Skeletal muscle tissue (tissue), 4 donors: Measurements from ENCODE around the gene NUDT3. TPM values are rescaled to one million over a fixed set of nuclear protein-coding genes. Genes with fewer than 3 reads are reported as not detected.
A peak's percentile ranks its signal among the peaks of the same experiment; 100 is the strongest.
"Not testable (repeated sequence)": the region's sequence is repeated elsewhere in the genome, so short reads cannot be mapped to it uniquely, and the experiment has no call there.

Experiments used
- H3K27ac ChIP-seq: one replicate; pipeline ENCODE4 v1.7.0; 2013; ENCODE audit warnings: mild to moderate bottlenecking, low read depth, low read length, inconsistent platforms
- H3K27me3 ChIP-seq, 3 donors: one replicate each; pipeline ENCODE4 v1.7.0; 2013; ENCODE audit warnings: low read length in 3 of 3; ENCODE audit not compliant: control insufficient read depth in 3 of 3, insufficient read depth in 3 of 3
- H3K36me3 ChIP-seq, 3 donors: one replicate each; pipeline ENCODE4 v1.7.0; 2013; ENCODE audit warnings: low read length in 3 of 3; ENCODE audit not compliant: control insufficient read depth in 3 of 3, insufficient read depth in 3 of 3
- H3K4me1 ChIP-seq, 3 donors: one replicate each; pipeline ENCODE4 v1.7.0; 2013; ENCODE audit warnings: low read length in 3 of 3, mild to moderate bottlenecking in 3 of 3; ENCODE audit not compliant: control insufficient read depth in 3 of 3, insufficient read depth in 3 of 3
- H3K4me3 ChIP-seq, 3 donors: one replicate each; pipeline ENCODE4 v1.7.0; 2013; ENCODE audit warnings: low read length in 3 of 3
- H3K9ac ChIP-seq, 3 donors: one replicate each; pipeline ENCODE4 v1.7.0; 2013; ENCODE audit warnings: low read length in 3 of 3, mild to moderate bottlenecking in 3 of 3, moderate library complexity in 2 of 3, low read depth in 1 of 3
- H3K9me3 ChIP-seq, 3 donors: one replicate each; pipeline ENCODE4 v1.7.0; 2013; ENCODE audit warnings: low read length in 3 of 3; ENCODE audit not compliant: control insufficient read depth in 3 of 3
- total RNA-seq: library from RNA; depleted of rRNA; stranded (reverse); fragments of >200 nt; gene quantifications from one replicate; pipeline ENCODE4 v1.2.3, GENCODE V29; 2014
- donor health status: Osteomylitis.

Gene NUDT3
- total RNA-seq, 1 donor from 2014 or later: 28.7 TPM

- no peaks in the 10 kb centered on the region for H3K9me3 ChIP-seq
- H3K9ac ChIP-seq: peak overlapping the region; percentile 97 to 100 (median 98)
- H3K27ac ChIP-seq: peak overlapping the region; percentile 84
- peak overlapping the region; percentile 86 to 94 (median 90) for H3K4me3 ChIP-seq
- peaks cover 40 to 49% (median 44%) of the 10 kb centered on the region in 3 donors for H3K36me3 ChIP-seq
- H3K27me3 ChIP-seq: no peaks in the 10 kb centered on the region
- peaks cover 12 to 21% (median 12%) of the 10 kb centered on the region in 3 donors for H3K4me1 ChIP-seq
Observed at GRCh38 chr6:34424200-34425131, 32.0 kb upstream of the NUDT3 start.

- Histone ChIP-seq H3K9me3 (no peaks in the 10 kb centered on the region), H3K36me3 (peaks cover 40 to 55% (median 51%) of the 10 kb centered on the region in 3 donors), H3K27ac (no peak overlapping the region), H3K9ac (no peak overlapping the region), H3K4me3 (no peak overlapping the region), H3K4me1 (peaks cover 12 to 21% (median 12%) of the 10 kb centered on the region in 3 donors), H3K27me3 (no peaks in the 10 kb centered on the region)
Observed at GRCh38 chr6:34423254-34423653, 30.8 kb upstream of the NUDT3 start.

- no peak overlapping the region for H3K27ac ChIP-seq
- H3K9ac ChIP-seq: no peak overlapping the region
- no peak overlapping the region for H3K4me3 ChIP-seq
- H3K27me3 ChIP-seq: no peaks in the 10 kb centered on the region
- H3K4me1 ChIP-seq: peaks cover 6 to 8% (median 7%) of the 10 kb centered on the region in 3 donors
- peaks cover 34 to 58% (median 58%) of the 10 kb centered on the region in 3 donors for H3K36me3 ChIP-seq
- no peaks in the 10 kb centered on the region for H3K9me3 ChIP-seq
Observed at GRCh38 chr6:34418367-34418766, 25.9 kb upstream of the NUDT3 start.

GRCh38 chr6:34416877-34417371 lies 24.5 kb upstream of the NUDT3 start:
- H3K9ac ChIP-seq: no peak overlapping the region
- no peaks in the 10 kb centered on the region for H3K27me3 ChIP-seq
- no peak overlapping the region for H3K4me3 ChIP-seq
- peaks cover 21 to 45% (median 44%) of the 10 kb centered on the region in 3 donors for H3K36me3 ChIP-seq
- peaks cover 6 to 8% (median 7%) of the 10 kb centered on the region in 3 donors for H3K4me1 ChIP-seq
- H3K27ac ChIP-seq: no peak overlapping the region
- H3K9me3 ChIP-seq: no peaks in the 10 kb centered on the region

- Histone ChIP-seq H3K36me3 (peaks cover 13 to 34% (median 31%) of the 10 kb centered on the region in 3 donors), H3K27ac (peak overlapping the region; percentile 50), H3K4me1 (peaks cover 6 to 8% (median 7%) of the 10 kb centered on the region in 3 donors), H3K4me3 (no peak overlapping the region), H3K9ac (peak overlapping the region in 2 of 3 donors; percentile 12 to 54), H3K27me3 (no peaks in the 10 kb centered on the region), H3K9me3 (no peaks in the 10 kb centered on the region)
Observed at GRCh38 chr6:34414999-34415858, 22.8 kb upstream of the NUDT3 start.

GRCh38 chr6:34412643-34413214 lies 20.3 kb upstream of the NUDT3 start:
- Histone ChIP-seq H3K9me3 (no peaks in the 10 kb centered on the region), H3K4me3 (no peak overlapping the region), H3K27ac (no peak overlapping the region), H3K4me1 (peaks cover 6 to 8% (median 7%) of the 10 kb centered on the region in 3 donors), H3K27me3 (no peaks in the 10 kb centered on the region), H3K9ac (no peak overlapping the region), H3K36me3 (peaks cover 8 to 17% (median 15%) of the 10 kb centered on the region in 3 donors)

- H3K9ac ChIP-seq: no peak overlapping the region
- peaks cover 6 to 8% (median 7%) of the 10 kb centered on the region in 3 donors for H3K4me1 ChIP-seq
- H3K9me3 ChIP-seq: no peaks in the 10 kb centered on the region
- no peak overlapping the region for H3K4me3 ChIP-seq
- no peak overlapping the region for H3K27ac ChIP-seq
- peaks cover under 1 to 10% (median 7%) of the 10 kb centered on the region in 3 donors for H3K36me3 ChIP-seq
- H3K27me3 ChIP-seq: no peaks in the 10 kb centered on the region
Observed at GRCh38 chr6:34412016-34412415, 19.5 kb upstream of the NUDT3 start.

GRCh38 chr6:34407915-34408314 lies 15.4 kb upstream of the NUDT3 start:
- not testable (repeated sequence) for H3K27ac ChIP-seq, H3K4me1 ChIP-seq, H3K27me3 ChIP-seq, H3K9me3 ChIP-seq, H3K9ac ChIP-seq, H3K36me3 ChIP-seq, H3K4me3 ChIP-seq

- no peak overlapping the region for H3K4me3 ChIP-seq
- H3K27me3 ChIP-seq: no peaks in the 10 kb centered on the region
Observed at GRCh38 chr6:34396518-34396917, 4.0 kb upstream of the NUDT3 start.

More at GRCh38 chr6:34396518-34396917, 4.0 kb upstream of the NUDT3 start:
- Histone ChIP-seq H3K27ac (no peak overlapping the region), H3K9ac (no peak overlapping the region), H3K36me3 (no peaks in the 10 kb centered on the region), H3K4me1 (peaks cover 12 to 15% (median 13%) of the 10 kb centered on the region in 3 donors), H3K9me3 (peaks cover 0 to 2% (median 0%) of the 10 kb centered on the region in 3 donors)
